ENCODE results near the gene PTPRT. TPM values are rescaled to one million over a fixed set of nuclear protein-coding genes. Genes with fewer than 3 reads are reported as not detected.

The PTPRT gene
- total and polyA plus RNA-seq, 10 of the 15 experiments (the other 5 are each of a cell fraction or from before 2014, with no cell fraction given): not detected

DNA sequence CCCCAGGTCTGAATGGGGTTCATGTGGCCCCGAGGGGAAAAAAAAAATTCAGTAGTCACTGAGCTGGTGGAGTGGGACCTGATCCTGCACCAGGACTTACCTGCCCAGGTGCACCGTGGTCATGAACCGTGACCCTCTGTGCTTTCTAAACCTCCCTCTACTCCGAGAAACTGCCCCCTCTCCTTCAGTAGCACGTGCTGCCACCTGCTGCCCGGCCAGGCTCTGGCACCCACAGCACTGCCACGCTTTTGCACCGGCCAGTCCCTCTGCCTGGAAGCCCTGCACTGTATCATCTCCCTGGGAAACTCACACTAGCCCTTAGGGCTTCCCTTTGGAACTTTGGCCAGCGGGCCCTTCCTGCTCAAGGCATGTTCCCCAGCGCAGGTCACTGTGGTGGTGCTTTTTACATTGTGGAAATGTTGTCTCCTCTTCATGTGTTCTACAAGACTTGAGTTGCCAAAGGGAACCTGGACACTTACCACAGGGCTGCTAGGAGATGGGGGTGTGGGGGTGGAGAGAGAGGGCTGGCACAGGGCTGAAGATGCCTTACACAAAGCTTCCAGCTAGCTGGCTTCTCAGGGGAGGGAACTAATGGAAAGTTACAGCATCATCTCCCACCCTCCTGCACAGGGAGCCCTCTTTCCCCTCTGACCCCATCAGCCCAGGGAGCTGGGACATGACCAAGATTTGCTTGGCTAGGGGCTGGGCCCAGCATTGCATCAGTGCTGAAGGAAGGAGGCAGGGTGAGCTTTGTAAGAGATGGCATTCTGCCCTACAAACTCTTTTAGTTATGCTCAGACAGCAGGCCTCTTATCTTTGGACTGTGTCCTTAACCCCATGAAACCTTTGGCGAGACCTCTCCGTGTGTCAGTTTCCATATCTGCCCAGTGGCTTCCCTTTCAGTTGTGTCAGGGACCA lies 2.5 kb upstream of the PTPRT start (continued):
- TF ChIP-seq, protein P1, sequence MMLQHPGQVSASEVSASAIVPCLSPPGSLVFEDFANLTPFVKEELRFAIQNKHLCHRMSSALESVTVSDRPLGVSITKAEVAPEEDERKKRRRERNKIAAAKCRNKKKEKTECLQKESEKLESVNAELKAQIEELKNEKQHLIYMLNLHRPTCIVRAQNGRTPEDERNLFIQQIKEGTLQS (IDR thresholded peaks at IDR 0.05; ENCODE audit: borderline replicate concordance, extremely low read depth, low read depth, low read length): no peak
- TF ChIP-seq, protein P2, sequence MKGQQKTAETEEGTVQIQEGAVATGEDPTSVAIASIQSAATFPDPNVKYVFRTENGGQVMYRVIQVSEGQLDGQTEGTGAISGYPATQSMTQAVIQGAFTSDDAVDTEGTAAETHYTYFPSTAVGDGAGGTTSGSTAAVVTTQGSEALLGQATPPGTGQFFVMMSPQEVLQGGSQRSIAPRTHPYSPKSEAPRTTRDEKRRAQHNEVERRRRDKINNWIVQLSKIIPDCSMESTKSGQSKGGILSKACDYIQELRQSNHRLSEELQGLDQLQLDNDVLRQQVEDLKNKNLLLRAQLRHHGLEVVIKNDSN (IDR thresholded peaks at IDR 0.05; ENCODE audit: borderline replicate concordance, extremely low read length, insufficient read depth, low read depth, low read length): no peak
- TF ChIP-seq, protein P3, sequence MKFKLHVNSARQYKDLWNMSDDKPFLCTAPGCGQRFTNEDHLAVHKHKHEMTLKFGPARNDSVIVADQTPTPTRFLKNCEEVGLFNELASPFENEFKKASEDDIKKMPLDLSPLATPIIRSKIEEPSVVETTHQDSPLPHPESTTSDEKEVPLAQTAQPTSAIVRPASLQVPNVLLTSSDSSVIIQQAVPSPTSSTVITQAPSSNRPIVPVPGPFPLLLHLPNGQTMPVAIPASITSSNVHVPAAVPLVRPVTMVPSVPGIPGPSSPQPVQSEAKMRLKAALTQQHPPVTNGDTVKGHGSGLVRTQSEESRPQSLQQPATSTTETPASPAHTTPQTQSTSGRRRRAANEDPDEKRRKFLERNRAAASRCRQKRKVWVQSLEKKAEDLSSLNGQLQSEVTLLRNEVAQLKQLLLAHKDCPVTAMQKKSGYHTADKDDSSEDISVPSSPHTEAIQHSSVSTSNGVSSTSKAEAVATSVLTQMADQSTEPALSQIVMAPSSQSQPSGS (IDR thresholded peaks at IDR 0.05; ENCODE audit: low read length): no peak
- TF ChIP-seq RAD21 (IDR thresholded peaks at IDR 0.05; ENCODE audit: insufficient read depth, low read depth, low read length) (0 out of 2 replicates have a peak, but pooled peaks have one; percentile 17), FOXM1 (IDR thresholded peaks at IDR 0.05; ENCODE audit: low read depth, low read length) (no peak), CREB1 (IDR thresholded peaks at IDR 0.05; ENCODE audit: low read depth) (no peak)

DNA sequence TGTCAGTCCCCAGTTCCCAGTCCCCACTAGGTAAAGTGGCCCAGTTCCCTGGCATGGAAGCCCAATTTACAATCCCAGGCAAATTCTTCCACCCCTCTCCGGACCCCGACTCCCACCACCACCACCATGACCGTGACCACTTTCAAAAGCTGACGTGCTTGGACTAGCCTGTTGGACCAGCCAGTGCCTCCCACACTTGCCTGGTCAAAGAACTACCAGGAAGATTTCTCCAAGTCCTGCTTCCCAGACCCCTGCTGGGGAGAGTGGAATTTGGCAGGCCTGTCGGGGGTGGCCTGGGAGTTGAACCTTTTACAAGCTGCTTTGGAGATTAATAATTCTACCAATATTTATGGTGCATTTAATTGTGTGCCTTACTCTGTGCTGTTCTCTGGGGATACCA lies 1.4 kb upstream of the PTPRT start:
- ChIA-PET CTCF (interaction anchor here (0.8 to 1.2 kb wide), 2 partner anchors 12 to 1235 kb away, joined by 3 read pairs; no protein-coding TSS in a partner anchor), RAD21 (ENCODE audit: unreplicated experiment) (no interaction called here), POLR2A (no interaction called here), SMC1A (ENCODE audit: uncharacterized antibody, unreplicated experiment) (no interaction called here)
- no peaks in the 10 kb centered on the region for H3K79me2 ChIP-seq (ENCODE audit: control insufficient read depth, insufficient read depth, low read length)
- no TSS peak for BruUV-seq (replicated peaks)
- no peak overlapping the region for H3K4me2 ChIP-seq (ENCODE audit: control insufficient read depth, insufficient read depth)
- DNase-seq (ENCODE audit: low read depth, low spot score): no peak
- intact Hi-C loops (cut with micrococcal nuclease; ENCODE audit: unreplicated experiment): loop anchor here (10.0 kb wide), 1 partner anchor 214 kb away; no protein-coding TSS in a partner anchor
- no peak overlapping the region for H3K27ac ChIP-seq (ENCODE audit: control insufficient read depth, insufficient read depth)
- WGBS (ENCODE audit: insufficient coverage, insufficient replicate concordance, low lambda C conversion rate, missing lambda C conversion rate): 16% methylated on average over 5 of the region's 5 CpGs
- H4K20me1 ChIP-seq (ENCODE audit: control insufficient read depth, insufficient read depth): no peaks in the 10 kb centered on the region
- no peak for ATAC-seq
- in situ Hi-C loops (cut with MboI): no loop called here
- H3K9ac ChIP-seq (ENCODE audit: control insufficient read depth, insufficient read depth, low read length): no peak overlapping the region
- peaks cover 1 to 5% of the 10 kb centered on the region in 2 experiments for H3K27me3 ChIP-seq (replicated peaks in 1 of 2; ENCODE audit: control insufficient read depth in 2 of 2, insufficient read depth in 2 of 2, low read length in 1 of 2)
- FAIRE-seq: no peak
- no peaks in the 10 kb centered on the region for H3K36me3 ChIP-seq (ENCODE audit: control insufficient read depth in 2 of 2, insufficient read depth in 2 of 2, low read length in 1 of 2)
- H3K9me3 ChIP-seq (replicated peaks; ENCODE audit: control insufficient read depth, insufficient read depth, low read length): no peaks in the 10 kb centered on the region
- H3K4me3 ChIP-seq: no peak overlapping the region
- no peak overlapping the region for H2AFZ ChIP-seq (ENCODE audit: control insufficient read depth, low read depth, low read length)
- no peaks in the 10 kb centered on the region for H3K4me1 ChIP-seq (ENCODE audit: control insufficient read depth, insufficient read depth, low read length)
- TF ChIP-seq BCL11A (IDR thresholded peaks at IDR 0.05; ENCODE audit: low read depth, low read length): no peak
- TF ChIP-seq RB1 (IDR thresholded peaks at IDR 0.05; ENCODE audit: borderline replicate concordance): no peak
- TF ChIP-seq FOS (IDR thresholded peaks at IDR 0.05; ENCODE audit: borderline replicate concordance, extremely low read depth, insufficient read length): no peak
- TF ChIP-seq RAD21 (IDR thresholded peaks at IDR 0.05; ENCODE audit: insufficient read depth, low read depth, low read length): no peak
- no peak for TF ChIP-seq MEF2A (IDR thresholded peaks at IDR 0.05; ENCODE audit: insufficient read depth, low read depth, low read length)
- no peak for TF ChIP-seq HDAC6 (IDR thresholded peaks at IDR 0.05; ENCODE audit: unreplicated experiment)
- no peak for TF ChIP-seq YBX1 (IDR thresholded peaks at IDR 0.05)
- TF ChIP-seq, protein P4, sequence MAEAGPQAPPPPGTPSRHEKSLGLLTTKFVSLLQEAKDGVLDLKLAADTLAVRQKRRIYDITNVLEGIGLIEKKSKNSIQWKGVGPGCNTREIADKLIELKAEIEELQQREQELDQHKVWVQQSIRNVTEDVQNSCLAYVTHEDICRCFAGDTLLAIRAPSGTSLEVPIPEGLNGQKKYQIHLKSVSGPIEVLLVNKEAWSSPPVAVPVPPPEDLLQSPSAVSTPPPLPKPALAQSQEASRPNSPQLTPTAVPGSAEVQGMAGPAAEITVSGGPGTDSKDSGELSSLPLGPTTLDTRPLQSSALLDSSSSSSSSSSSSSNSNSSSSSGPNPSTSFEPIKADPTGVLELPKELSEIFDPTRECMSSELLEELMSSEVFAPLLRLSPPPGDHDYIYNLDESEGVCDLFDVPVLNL (IDR thresholded peaks at IDR 0.05; ENCODE audit: low read depth, low read length): no peak
- no peak for TF ChIP-seq FOXK2 (IDR thresholded peaks at IDR 0.05)
